Endothelial cell of umbilical vein (primary cell): Measurements from ENCODE around the gene PDE7B. TPM values are rescaled to one million over a fixed set of nuclear protein-coding genes. Genes with fewer than 3 reads are reported as not detected.
A peak's percentile ranks its signal among the peaks of the same experiment; 100 is the strongest.

Experiments used
- BruUV-seq: library from RNA; stranded (reverse); fragments of 400-500 nt; replicated peaks from 2 replicates; lab custom pipeline; 2021; lab: Mats Ljungman, UMichigan
- CTCF ChIA-PET: fragments of 300-600, 350-600 bp; sonication (Branson Sonifier 250); formaldehyde crosslinking; loops from one replicate; lab custom pipeline; 2021; ENCODE audit warnings: antibody characterized with exemption, inconsistent platforms; lab: Charles Lee
- POLR2A ChIA-PET: fragments of 300-600, 350-600 bp; sonication (Branson Sonifier 250); formaldehyde crosslinking; loops from one replicate; lab custom pipeline; 2021; ENCODE audit warnings: antibody characterized with exemption, inconsistent platforms; lab: Charles Lee
- DNase-seq: peaks from one replicate; pipeline ENCODE4 v3.0.0-alpha.2; 2011; ENCODE audit warnings: low read depth, low spot score
- FAIRE-seq: peaks from 2 replicates; lab custom pipeline; 2011; peaks lifted over from hg19 to GRCh38; lab: Jason Lieb, UNC
- H2AFZ ChIP-seq: 2 replicates; pipeline ENCODE4 v1.6.0; 2012; ENCODE audit warnings: low read depth, low read length, control low read depth, inconsistent platforms
- H3K27ac ChIP-seq: 2 replicates; pipeline ENCODE4 v1.5.1; 2011; ENCODE audit warnings: low read depth, mild to moderate bottlenecking, control low read depth, low read length, moderate library complexity; ENCODE audit not compliant: insufficient read depth
- H3K27me3 ChIP-seq, 2 experiments: 2 replicates each; pipeline versions ENCODE4 v1.6.0 to v1.6.1; 2011; ENCODE audit warnings: low read length in 2 of 2, mixed read lengths in 1 of 2; ENCODE audit not compliant: control insufficient read depth in 2 of 2, insufficient read depth in 2 of 2
- H3K36me3 ChIP-seq, 2 experiments: 2 replicates in 1 of 2; 3 replicates in 1 of 2; pipeline ENCODE4 v1.5.1; 2011; ENCODE audit warnings: low read length in 2 of 2, mild to moderate bottlenecking in 1 of 2, moderate library complexity in 1 of 2; ENCODE audit not compliant: control insufficient read depth in 2 of 2, insufficient read depth in 2 of 2; ENCODE audit errors: extremely low read depth in 1 of 2
- H3K4me1 ChIP-seq: 3 replicates; pipeline ENCODE4 v1.5.1; 2011; ENCODE audit warnings: mild to moderate bottlenecking, low read length; ENCODE audit not compliant: control insufficient read depth, insufficient read depth; ENCODE audit errors: extremely low read depth
- H3K4me2 ChIP-seq: 2 replicates; pipeline ENCODE4 v1.6.1; 2011; ENCODE audit warnings: low read length, control low read depth, mixed read lengths; ENCODE audit not compliant: insufficient read depth
- H3K4me3 ChIP-seq, 3 experiments: fragments of 200-600 bp in 1 of 3; sonication (generic), shearing (Covaris generic) in 1 of 3; replicated peaks in 1 of 3; 2 replicates each; pipeline ENCODE4 v1.5.1; 2011 to 2016; ENCODE audit warnings: control low read depth in 3 of 3, low read length in 3 of 3, mild to moderate bottlenecking in 2 of 3, inconsistent platforms in 1 of 3, low read depth in 1 of 3, moderate library complexity in 1 of 3; ENCODE audit not compliant: insufficient read depth in 1 of 3
- H3K79me2 ChIP-seq: 2 replicates; pipeline ENCODE4 v1.6.0; 2012; ENCODE audit warnings: low read length, inconsistent platforms; ENCODE audit not compliant: control insufficient read depth, insufficient read depth
- H3K9ac ChIP-seq: replicated peaks from 2 replicates; pipeline ENCODE3; 2011; ENCODE audit warnings: low read length, control low read depth; ENCODE audit not compliant: insufficient read depth; ENCODE audit errors: extremely low read depth
- H3K9me1 ChIP-seq: replicated peaks from 3 replicates; pipeline ENCODE4 v1.6.0; 2011; ENCODE audit warnings: mild to moderate bottlenecking, low read length; ENCODE audit not compliant: control insufficient read depth, insufficient read depth; ENCODE audit errors: extremely low read depth
- H3K9me3 ChIP-seq: replicated peaks from 2 replicates; pipeline ENCODE4 v1.5.1; 2012; ENCODE audit warnings: low read length, inconsistent platforms; ENCODE audit not compliant: control insufficient read depth, insufficient read depth
- H4K20me1 ChIP-seq: replicated peaks from 2 replicates; pipeline ENCODE3; 2011; ENCODE audit warnings: mild to moderate bottlenecking, low read length; ENCODE audit not compliant: control insufficient read depth, insufficient read depth; ENCODE audit errors: extremely low read depth
- EZH2 ChIP-seq: IDR thresholded peaks from 2 replicates; pipeline ENCODE4 v1.6.1; 2012; ENCODE audit warnings: borderline replicate concordance, low read depth, mild to moderate bottlenecking, moderate library complexity, low read length, inconsistent platforms; ENCODE audit not compliant: severe bottlenecking
- FOS ChIP-seq: IDR thresholded peaks from 2 replicates; pipeline ENCODE4 v1.6.1; 2011; ENCODE audit warnings: mild to moderate bottlenecking, low read length, moderate library complexity, borderline replicate concordance; ENCODE audit not compliant: insufficient read depth
- JUN ChIP-seq: IDR thresholded peaks from 2 replicates; pipeline ENCODE4 v1.6.1; 2011; ENCODE audit warnings: borderline replicate concordance, low read depth; ENCODE audit not compliant: insufficient read length, insufficient read depth
- POLR2A ChIP-seq: IDR thresholded peaks from 2 replicates; pipeline ENCODE4 v1.6.1; 2012; ENCODE audit warnings: low read depth, mild to moderate bottlenecking, control low read depth, low read length
- POLR2AphosphoS5 ChIP-seq: IDR thresholded peaks from 2 replicates; pipeline ENCODE4 v1.6.1; 2012; ENCODE audit warnings: low read depth, mild to moderate bottlenecking, control low read depth, low read length, moderate library complexity; ENCODE audit not compliant: insufficient read depth
- dilution Hi-C: fragments of 300-500 bp; cut with MboI; formaldehyde crosslinking; loops from one replicate; pipeline ENCODE4 v1.15.0; 2019; ENCODE audit warnings: low sequenced_read_pairs; ENCODE audit not compliant: extremely low pct_ligation_motif_present
- intact Hi-C: fragments of 100-400 bp; cut with micrococcal nuclease; formaldehyde crosslinking; loops from one replicate; pipeline ENCODE4 v1.10.0; 2022
- polyA plus RNA-seq, 4 experiments: library from polyadenylated mRNA; depleted of rRNA in 3 of 4; stranded (reverse) in 3 of 4; unstranded in 1 of 4; fragments of >200 nt; gene quantifications; 2 replicates each; pipeline versions ENCODE4 v1.2.1 to v1.2.3, GENCODE V29; 2011 to 2012; ENCODE audit warnings: missing spikeins in 1 of 4
- total RNA-seq: library from RNA; stranded (reverse); gene quantifications from 2 replicates; pipeline ENCODE4 v1.2.3, GENCODE V29; 2021
- TF ChIP-seq, protein P1 (sequence below), 2 donors: IDR thresholded peaks; 1 replicate in 1 of 2; 2 replicates in 1 of 2; pipeline ENCODE4 v1.5.1; 2011; ENCODE audit warnings: low read length in 2 of 2, mild to moderate bottlenecking in 2 of 2, moderate library complexity in 2 of 2, control low read depth in 1 of 2, inconsistent platforms in 1 of 2, low read depth in 1 of 2; ENCODE audit not compliant: insufficient read depth in 1 of 2; ENCODE audit errors: extremely low read depth in 1 of 2

The PDE7B gene
- total and polyA plus RNA-seq, 2 donors (not counting 3 experiments of a cell fraction or from before 2014, with no cell fraction given): 20.6 to 25.1 TPM

DNA sequence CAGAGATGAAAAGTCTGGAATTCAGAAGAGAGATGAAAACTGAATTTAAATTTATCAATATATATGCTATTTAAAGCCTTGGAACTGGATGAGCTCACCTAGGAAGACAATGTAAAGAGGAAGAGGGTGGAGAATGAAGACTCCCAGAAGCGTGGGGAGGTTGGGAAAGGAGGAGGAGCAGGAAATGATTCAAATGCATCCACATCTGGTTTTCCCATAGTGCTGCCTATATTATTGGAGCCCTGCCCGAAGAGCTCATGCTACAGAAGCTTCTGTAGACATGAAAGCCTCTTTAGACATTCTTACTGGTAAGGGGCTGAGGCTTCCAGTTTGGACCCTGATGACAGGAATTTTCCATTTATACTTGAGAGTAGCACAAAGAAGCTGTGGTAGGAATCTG, 19.2 kb downstream of the PDE7B start:
- Histone ChIP-seq H2AFZ (peak overlapping the region; percentile 15), H3K79me2 (no peaks in the 10 kb centered on the region), H3K9me1 (no peaks in the 10 kb centered on the region), H3K27ac (no peak overlapping the region), H3K27me3 (no peaks in the 10 kb centered on the region), H3K9ac (no peak overlapping the region), H3K4me1 (peaks cover 12% of the 10 kb centered on the region), H3K36me3 (no peaks in the 10 kb centered on the region), H3K4me3 (no peak overlapping the region), H4K20me1 (no peaks in the 10 kb centered on the region), H3K9me3 (no peaks in the 10 kb centered on the region), H3K4me2 (peak overlapping the region; percentile 28)
- ChIA-PET CTCF (interaction anchor here (1.0 to 2.2 kb wide), 4 partner anchors 14 to 184 kb away, joined by 3 to 8 read pairs (median 4); no protein-coding TSS in a partner anchor), POLR2A (no interaction called here)
- BruUV-seq: no TSS peak
- FAIRE-seq: peak; percentile 64
- DNase-seq: peak; percentile 41
- dilution Hi-C loops (no loop called here), intact Hi-C loops (no loop called here)
- TF ChIP-seq, protein P1, sequence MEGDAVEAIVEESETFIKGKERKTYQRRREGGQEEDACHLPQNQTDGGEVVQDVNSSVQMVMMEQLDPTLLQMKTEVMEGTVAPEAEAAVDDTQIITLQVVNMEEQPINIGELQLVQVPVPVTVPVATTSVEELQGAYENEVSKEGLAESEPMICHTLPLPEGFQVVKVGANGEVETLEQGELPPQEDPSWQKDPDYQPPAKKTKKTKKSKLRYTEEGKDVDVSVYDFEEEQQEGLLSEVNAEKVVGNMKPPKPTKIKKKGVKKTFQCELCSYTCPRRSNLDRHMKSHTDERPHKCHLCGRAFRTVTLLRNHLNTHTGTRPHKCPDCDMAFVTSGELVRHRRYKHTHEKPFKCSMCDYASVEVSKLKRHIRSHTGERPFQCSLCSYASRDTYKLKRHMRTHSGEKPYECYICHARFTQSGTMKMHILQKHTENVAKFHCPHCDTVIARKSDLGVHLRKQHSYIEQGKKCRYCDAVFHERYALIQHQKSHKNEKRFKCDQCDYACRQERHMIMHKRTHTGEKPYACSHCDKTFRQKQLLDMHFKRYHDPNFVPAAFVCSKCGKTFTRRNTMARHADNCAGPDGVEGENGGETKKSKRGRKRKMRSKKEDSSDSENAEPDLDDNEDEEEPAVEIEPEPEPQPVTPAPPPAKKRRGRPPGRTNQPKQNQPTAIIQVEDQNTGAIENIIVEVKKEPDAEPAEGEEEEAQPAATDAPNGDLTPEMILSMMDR (IDR thresholded peaks at IDR 0.05; ENCODE audit: extremely low read depth in 1 of 2, insufficient read depth in 1 of 2, low read depth in 1 of 2, low read length in 2 of 2): no peak
- no peak for TF ChIP-seq EZH2
- peak; percentile 8 for TF ChIP-seq FOS
- TF ChIP-seq JUN: no peak
- no peak for TF ChIP-seq POLR2AphosphoS5
- TF ChIP-seq POLR2A: no peak
